Measurements from ENCODE around the gene SRSF7. TPM values are rescaled to one million over a fixed set of nuclear protein-coding genes. Genes with fewer than 3 reads are reported as not detected.
"Not testable (repeated sequence)": the region's sequence is repeated elsewhere in the genome, so short reads cannot be mapped to it uniquely, and the experiment has no call there.

Gene SRSF7
- total RNA-seq, 4 donors from 2014 or later: 41.4 to 100 (median 56.8) TPM

- peak overlapping the region; percentile 65 to 75 (median 72) for H3K27ac ChIP-seq (replicated peaks in 1 of 4)
- TF ChIP-seq POLR2AphosphoS5 (IDR thresholded peaks at IDR 0.05) (peak; percentile 77 to 92), POLR2A (IDR thresholded peaks at IDR 0.05; ENCODE audit: low read depth) (no peak), CTCF (IDR thresholded peaks at IDR 0.05) (no peak), EP300 (IDR thresholded peaks at IDR 0.05) (peak; percentile 56)
- no peaks in the 10 kb centered on the region for H3K36me3 ChIP-seq
- DNase-seq (ENCODE audit: extremely low spot score): peak; percentile 95
- no peaks in the 10 kb centered on the region for H3K9me3 ChIP-seq
- intact Hi-C loops (cut with DNase I): loop anchor here (5.0 kb wide), 1 partner anchor 118 kb away; the partner anchor contains the start of gene HNRNPLL
- WGBS: 15% methylated on average over 4 of the region's 4 CpGs
- H3K27me3 ChIP-seq: no peaks in the 10 kb centered on the region
- no peak overlapping the region for H3K4me3 ChIP-seq
- H3K4me1 ChIP-seq: peaks cover 30 to 34% (median 31%) of the 10 kb centered on the region in 4 donors
These were observed 30.4 kb downstream of the SRSF7 start for GRCh38 chr2:38720613-38721241.

GRCh38 chr2:38719706-38720105 lies 31.5 kb downstream of the SRSF7 start:
- H3K27ac ChIP-seq (replicated peaks in 1 of 4): peak overlapping the region; percentile 65 to 75 (median 72)
- no peaks in the 10 kb centered on the region for H3K9me3 ChIP-seq
- H3K36me3 ChIP-seq: no peaks in the 10 kb centered on the region
- H3K27me3 ChIP-seq: no peaks in the 10 kb centered on the region
- no peak for DNase-seq (ENCODE audit: extremely low spot score)
- intact Hi-C loops (cut with DNase I): loop anchor here (5.0 kb wide), 1 partner anchor 117 kb away; the partner anchor contains the start of gene HNRNPLL
- H3K4me1 ChIP-seq: peaks cover 30 to 34% (median 31%) of the 10 kb centered on the region in 4 donors
- no peak for TF ChIP-seq CTCF (IDR thresholded peaks at IDR 0.05)
- no peak for TF ChIP-seq POLR2AphosphoS5 (IDR thresholded peaks at IDR 0.05)
- no peak for TF ChIP-seq EP300 (IDR thresholded peaks at IDR 0.05)
- TF ChIP-seq POLR2A (IDR thresholded peaks at IDR 0.05; ENCODE audit: low read depth): no peak
- WGBS: 89% methylated on average over 12 of the region's 12 CpGs
- H3K4me3 ChIP-seq: no peak overlapping the region

- intact Hi-C loops (cut with DNase I): no loop called here
- WGBS: 88% methylated on average over 4 of the region's 4 CpGs
- Histone ChIP-seq H3K9me3 (no peaks in the 10 kb centered on the region), H3K27me3 (no peaks in the 10 kb centered on the region), H3K27ac (replicated peaks in 1 of 4) (no peak overlapping the region), H3K4me3 (no peak overlapping the region), H3K36me3 (no peaks in the 10 kb centered on the region), H3K4me1 (peaks cover 30 to 34% (median 31%) of the 10 kb centered on the region in 4 donors)
- TF ChIP-seq EP300 (IDR thresholded peaks at IDR 0.05) (no peak), POLR2AphosphoS5 (IDR thresholded peaks at IDR 0.05) (no peak), POLR2A (IDR thresholded peaks at IDR 0.05; ENCODE audit: low read depth) (no peak), CTCF (IDR thresholded peaks at IDR 0.05) (no peak)
- DNase-seq (ENCODE audit: extremely low spot score): no peak
These were observed 32.6 kb downstream of the SRSF7 start for GRCh38 chr2:38718601-38719000.

GRCh38 chr2:38716185-38716584 lies 35.0 kb downstream of the SRSF7 start:
- Histone ChIP-seq H3K36me3 (peaks cover 0 to 4% (median 0%) of the 10 kb centered on the region in 4 donors), H3K27me3 (no peaks in the 10 kb centered on the region), H3K4me3 (no peak overlapping the region), H3K9me3 (no peaks in the 10 kb centered on the region), H3K4me1 (peaks cover 14 to 19% (median 16%) of the 10 kb centered on the region in 4 donors), H3K27ac (replicated peaks in 1 of 4) (no peak overlapping the region)
- TF ChIP-seq POLR2AphosphoS5 (IDR thresholded peaks at IDR 0.05) (no peak), EP300 (IDR thresholded peaks at IDR 0.05) (no peak), CTCF (IDR thresholded peaks at IDR 0.05) (no peak), POLR2A (IDR thresholded peaks at IDR 0.05; ENCODE audit: low read depth) (no peak)
- 91% methylated on average over 6 of the region's 6 CpGs for WGBS
- intact Hi-C loops (cut with DNase I): no loop called here
- no peak for DNase-seq (ENCODE audit: extremely low spot score)

DNA sequence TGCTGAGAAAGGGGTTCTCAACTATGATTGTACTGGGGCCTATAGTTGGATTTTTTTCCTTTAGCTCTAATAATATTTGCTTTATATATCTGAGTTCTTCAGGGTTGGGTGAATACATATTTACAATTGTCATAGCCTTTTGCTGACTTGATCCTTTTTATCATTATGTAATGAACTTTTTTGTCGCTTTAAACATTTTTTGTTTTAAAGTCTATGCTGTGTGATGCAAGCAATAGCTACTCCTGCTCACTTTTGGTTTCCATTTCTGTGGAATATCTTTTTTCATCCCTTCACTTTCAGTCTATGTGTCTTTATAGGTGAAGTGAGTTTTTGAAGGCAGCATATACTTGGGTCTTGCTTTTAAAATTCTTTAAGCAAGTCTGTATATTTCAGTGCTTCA lies 36.2 kb downstream of the SRSF7 start:
- H3K27ac ChIP-seq (replicated peaks in 1 of 4); H3K27me3 ChIP-seq; H3K36me3 ChIP-seq; intact Hi-C loops (cut with DNase I); H3K4me3 ChIP-seq; H3K4me1 ChIP-seq; H3K9me3 ChIP-seq; DNase-seq (ENCODE audit: extremely low spot score): not testable (repeated sequence)
- WGBS: 100% methylated on average over 1 of the region's 1 CpG

All from esophagus muscularis mucosa (tissue), 4 donors.